NCI-H446 treated with DMSO at 0.1 percent for 48 hours (cell line): Measurements from ENCODE around the gene NFYC.

Source experiments
- DNase-seq: peaks from one replicate; lab custom pipeline; 2025; lab: John Stamatoyannopoulos, UW

Gene NFYC

GRCh38 chr1:40739455-40740008 lies 48.0 kb downstream of the NFYC start:
- DNase-seq, result no peak

GRCh38 chr1:40740039-40740996 lies 48.8 kb downstream of the NFYC start:
- no peak for DNase-seq

GRCh38 chr1:40740997-40741736 lies 49.7 kb downstream of the NFYC start:
- DNase-seq, result no peak

GRCh38 chr1:40742363-40743061 lies 51.0 kb downstream of the NFYC start:
- DNase-seq, result no peak

GRCh38 chr1:40743452-40743851 lies 51.9 kb downstream of the NFYC start:
- DNase-seq, result no peak

- DNase-seq, result no peak
Observed at GRCh38 chr1:40743860-40744259, 52.4 kb downstream of the NFYC start.

- no peak for DNase-seq
Observed at GRCh38 chr1:40745176-40745575, 53.7 kb downstream of the NFYC start.

- DNase-seq, result no peak
Observed at GRCh38 chr1:40746344-40747090, 55.0 kb downstream of the NFYC start.

GRCh38 chr1:40748841-40749718 lies 57.6 kb downstream of the NFYC start:
- no peak for DNase-seq

- no peak for DNase-seq
Observed at GRCh38 chr1:40749817-40750216, 58.3 kb downstream of the NFYC start.

- no peak for DNase-seq
Observed at GRCh38 chr1:40750451-40750908, 59.0 kb downstream of the NFYC start.

GRCh38 chr1:40751802-40752201 lies 60.3 kb downstream of the NFYC start:
- no peak for DNase-seq

- DNase-seq, result no peak
Observed at GRCh38 chr1:40753142-40753882, 61.8 kb downstream of the NFYC start.

GRCh38 chr1:40754201-40754600 lies 62.7 kb downstream of the NFYC start:
- DNase-seq, result no peak

- DNase-seq, result no peak
Observed at GRCh38 chr1:40755067-40755466, 63.6 kb downstream of the NFYC start.

- no peak for DNase-seq
Observed at GRCh38 chr1:40756523-40756922, 65.0 kb downstream of the NFYC start.

- DNase-seq, result no peak
Observed at GRCh38 chr1:40757084-40757483, 65.6 kb downstream of the NFYC start.

- no peak for DNase-seq
Observed at GRCh38 chr1:40758004-40758403, 66.5 kb downstream of the NFYC start.

- DNase-seq, result no peak
Observed at GRCh38 chr1:40758578-40759343, 67.3 kb downstream of the NFYC start.
